ENCODE data around the gene PPFIA1.

Gene PPFIA1

GRCh38 chr11:70297341-70297740 is 26.9 kb downstream of the PPFIA1 start:
- no peak for DNase-seq (ENCODE audit: low read depth in 1 of 2, low spot score in 1 of 2)

GRCh38 chr11:70298243-70298915 is 27.9 kb downstream of the PPFIA1 start:
- no peak for DNase-seq (ENCODE audit: low read depth in 1 of 2, low spot score in 1 of 2)

- no peak for DNase-seq (ENCODE audit: low read depth in 1 of 2, low spot score in 1 of 2)
These were observed 29.1 kb downstream of the PPFIA1 start for GRCh38 chr11:70299636-70300035.

GRCh38 chr11:70301191-70301590 is 30.7 kb downstream of the PPFIA1 start:
- DNase-seq (ENCODE audit: low read depth in 1 of 2, low spot score in 1 of 2) = no peak

- DNase-seq (ENCODE audit: low read depth in 1 of 2, low spot score in 1 of 2) = no peak
These were observed 31.4 kb downstream of the PPFIA1 start for GRCh38 chr11:70301721-70302418.

- DNase-seq (ENCODE audit: low read depth in 1 of 2, low spot score in 1 of 2) = no peak
These were observed 31.9 kb downstream of the PPFIA1 start for GRCh38 chr11:70302419-70302752.

- no peak for DNase-seq (ENCODE audit: low read depth in 1 of 2, low spot score in 1 of 2)
These were observed 32.6 kb downstream of the PPFIA1 start for GRCh38 chr11:70303070-70303469.

- DNase-seq (ENCODE audit: low read depth in 1 of 2, low spot score in 1 of 2) = no peak
These were observed 33.7 kb downstream of the PPFIA1 start for GRCh38 chr11:70304208-70304603.

GRCh38 chr11:70305501-70305900 is 35.0 kb downstream of the PPFIA1 start:
- no peak for DNase-seq (ENCODE audit: low read depth in 1 of 2, low spot score in 1 of 2)

GRCh38 chr11:70306586-70307033 is 36.1 kb downstream of the PPFIA1 start:
- DNase-seq (ENCODE audit: low read depth in 1 of 2, low spot score in 1 of 2) = no peak

GRCh38 chr11:70307176-70307575 is 36.7 kb downstream of the PPFIA1 start:
- DNase-seq (ENCODE audit: low read depth in 1 of 2, low spot score in 1 of 2) = no peak

- no peak for DNase-seq (ENCODE audit: low read depth in 1 of 2, low spot score in 1 of 2)
These were observed 41.1 kb downstream of the PPFIA1 start for GRCh38 chr11:70311616-70312015.

GRCh38 chr11:70312401-70313357 is 42.2 kb downstream of the PPFIA1 start:
- no peak for DNase-seq (ENCODE audit: low read depth in 1 of 2, low spot score in 1 of 2)

GRCh38 chr11:70313945-70314344 is 43.5 kb downstream of the PPFIA1 start:
- no peak for DNase-seq (ENCODE audit: low read depth in 1 of 2, low spot score in 1 of 2)

GRCh38 chr11:70314730-70315129 is 44.2 kb downstream of the PPFIA1 start:
- DNase-seq (ENCODE audit: low read depth in 1 of 2, low spot score in 1 of 2) = no peak

GRCh38 chr11:70315716-70316115 is 45.2 kb downstream of the PPFIA1 start:
- DNase-seq (ENCODE audit: low read depth in 1 of 2, low spot score in 1 of 2) = no peak

- DNase-seq (ENCODE audit: low read depth in 1 of 2, low spot score in 1 of 2) = no peak
These were observed 47.3 kb downstream of the PPFIA1 start for GRCh38 chr11:70317581-70318305.

GRCh38 chr11:70319396-70320076 is 49.0 kb downstream of the PPFIA1 start:
- no peak for DNase-seq (ENCODE audit: low read depth in 1 of 2, low spot score in 1 of 2)

GRCh38 chr11:70322666-70323065 is 52.2 kb downstream of the PPFIA1 start:
- no peak for DNase-seq (ENCODE audit: low read depth in 1 of 2, low spot score in 1 of 2)

- no peak for DNase-seq (ENCODE audit: low read depth in 1 of 2, low spot score in 1 of 2)
These were observed 53.3 kb downstream of the PPFIA1 start for GRCh38 chr11:70323806-70324205.

Measured in stimulated activated CD4-positive, alpha-beta T cell treated with anti-CD3 and anti-CD28 coated beads, Interleukin-15, amount 100 ng/mL, for 1 hour (primary cell).